ENCODE measurements around the gene AADACL2.
"Not testable (repeated sequence)": the region's sequence is repeated elsewhere in the genome, so short reads cannot be mapped to it uniquely, and the experiment has no call there.

Gene AADACL2

GRCh38 chr3:151761581-151761980 is 27.9 kb downstream of the AADACL2 start:
- H3K4me3 ChIP-seq (ENCODE audit: low read depth, low read length): no peak overlapping the region

GRCh38 chr3:151764699-151765098 is 31.0 kb downstream of the AADACL2 start:
- not testable (repeated sequence) for DNase-seq (ENCODE audit: low read depth); H3K4me3 ChIP-seq (ENCODE audit: low read depth, low read length)

More at GRCh38 chr3:151761581-151761980, 27.9 kb downstream of the AADACL2 start:
- DNase-seq (ENCODE audit: low read depth): no peak

GRCh38 chr3:151765685-151766084 is 32.0 kb downstream of the AADACL2 start:
- DNase-seq (ENCODE audit: low read depth): no peak
- no peak overlapping the region for H3K4me3 ChIP-seq (ENCODE audit: low read depth, low read length)

- no peak overlapping the region for H3K4me3 ChIP-seq (ENCODE audit: low read depth, low read length)
- DNase-seq (ENCODE audit: low read depth): no peak
These were observed 32.7 kb downstream of the AADACL2 start for GRCh38 chr3:151766454-151766853.

DNA sequence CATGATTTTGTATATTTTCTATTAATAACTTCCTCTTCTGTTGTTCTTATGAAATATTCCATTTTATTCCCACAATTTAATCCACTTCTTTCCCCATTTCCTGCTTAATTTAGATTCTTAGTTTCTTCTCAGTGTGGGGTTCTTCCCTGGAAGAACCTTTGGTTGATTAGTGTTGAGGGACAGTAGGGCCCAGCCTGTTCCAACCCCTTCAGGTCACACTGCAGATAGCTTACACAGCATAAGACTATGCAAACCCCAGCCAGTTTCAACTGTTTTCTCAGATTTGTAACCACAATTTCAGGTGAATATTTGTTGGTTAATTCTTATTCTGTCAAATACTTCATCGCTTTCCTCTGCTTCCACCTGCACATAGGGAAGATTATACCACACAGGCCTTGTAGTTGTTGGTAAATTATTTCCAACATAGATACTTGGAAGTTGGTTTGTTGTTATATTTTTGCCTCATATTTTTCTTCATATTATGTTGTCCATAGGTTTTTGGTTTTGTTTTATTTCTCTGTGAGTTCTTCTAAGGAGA is 34.7 kb downstream of the AADACL2 start:
- no peak overlapping the region for H3K4me3 ChIP-seq (ENCODE audit: low read depth, low read length)
- DNase-seq (ENCODE audit: low read depth): no peak

DNA sequence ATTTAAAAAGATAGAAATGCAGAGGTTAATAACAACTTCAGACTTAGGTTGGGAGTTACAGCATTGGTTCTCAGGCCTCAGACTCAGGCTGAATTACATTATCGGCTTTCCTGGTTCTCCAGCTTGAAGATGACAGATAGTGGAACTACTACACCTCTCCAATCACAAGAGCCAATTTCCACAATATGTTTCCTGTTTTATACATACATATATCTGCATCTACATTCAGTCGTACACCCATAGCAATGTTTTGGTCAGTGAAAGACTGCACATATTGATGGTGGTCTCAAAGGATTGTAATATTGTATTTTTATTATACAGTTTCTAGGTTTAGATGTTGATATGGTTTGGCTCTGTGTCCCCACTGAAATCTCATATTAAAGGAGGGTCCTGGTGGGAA is 35.4 kb downstream of the AADACL2 start:
- H3K4me3 ChIP-seq (ENCODE audit: low read depth, low read length): no peak overlapping the region
- no peak for DNase-seq (ENCODE audit: low read depth)

- no peak overlapping the region for H3K4me3 ChIP-seq (ENCODE audit: low read depth, low read length)
- DNase-seq (ENCODE audit: low read depth): peak; percentile 48
These were observed 37.2 kb downstream of the AADACL2 start for GRCh38 chr3:151770956-151771355.

DNA sequence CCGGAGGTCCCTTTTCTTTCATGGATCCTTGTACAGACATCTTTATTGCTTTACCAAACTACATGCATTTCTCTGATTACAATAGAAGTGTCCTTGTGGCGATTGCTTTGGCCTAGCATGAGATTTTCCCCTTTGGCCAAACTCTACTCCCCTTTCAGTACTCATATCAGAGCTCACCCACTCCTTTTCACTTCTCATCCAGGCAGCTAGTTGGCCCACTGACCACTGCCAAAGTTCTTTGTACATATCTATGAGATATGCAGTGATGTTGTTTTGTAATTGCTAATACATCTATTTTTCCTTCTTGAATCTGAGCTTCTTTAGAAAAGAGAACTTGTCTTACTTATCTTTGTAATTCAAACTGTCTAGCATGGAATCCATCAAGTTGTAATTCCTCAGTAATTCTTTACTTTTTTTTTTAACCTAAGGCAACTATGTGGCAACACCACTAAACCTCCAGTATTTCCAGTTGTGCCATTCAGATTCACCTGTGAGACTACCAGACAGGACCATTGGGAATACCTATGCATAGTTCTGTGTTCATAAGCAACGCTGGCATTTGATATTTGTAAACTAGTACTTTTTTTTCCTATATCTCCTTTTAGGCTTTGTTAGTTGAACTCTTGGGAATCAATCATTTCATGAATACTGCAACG is 39.2 kb downstream of the AADACL2 start:
- no peak for DNase-seq (ENCODE audit: low read depth)
- no peak overlapping the region for H3K4me3 ChIP-seq (ENCODE audit: low read depth, low read length)

- H3K4me3 ChIP-seq (ENCODE audit: low read depth, low read length): no peak overlapping the region
- DNase-seq (ENCODE audit: low read depth): no peak
These were observed 40.5 kb downstream of the AADACL2 start for GRCh38 chr3:151774235-151774634.

GRCh38 chr3:151774910-151775309 is 41.2 kb downstream of the AADACL2 start:
- DNase-seq (ENCODE audit: low read depth): no peak
- H3K4me3 ChIP-seq (ENCODE audit: low read depth, low read length): no peak overlapping the region

GRCh38 chr3:151775314-151776258 is 41.9 kb downstream of the AADACL2 start:
- no peak for DNase-seq (ENCODE audit: low read depth)
- no peak overlapping the region for H3K4me3 ChIP-seq (ENCODE audit: low read depth, low read length)

DNA sequence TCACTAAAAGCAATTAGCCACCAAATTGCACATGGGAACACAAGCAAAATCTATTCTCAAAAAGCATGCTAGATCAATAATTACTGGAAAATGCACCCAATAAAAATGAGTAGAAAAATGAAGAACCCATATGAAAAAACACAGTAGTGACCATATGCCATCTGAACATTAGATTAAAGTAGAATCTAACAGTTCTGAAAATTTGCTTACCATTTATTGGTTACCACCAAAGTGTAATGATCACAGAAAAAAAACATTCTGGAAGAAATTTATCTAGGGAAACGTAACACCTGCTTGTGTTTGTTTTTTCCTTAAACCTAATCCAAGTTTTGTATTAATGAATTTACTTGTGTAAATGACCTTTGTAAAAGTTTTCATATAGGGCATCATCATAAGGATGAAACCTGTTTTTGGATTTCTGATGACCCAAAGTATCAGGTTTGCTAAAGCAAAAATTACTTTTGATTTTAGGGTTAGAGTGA is 42.6 kb downstream of the AADACL2 start:
- DNase-seq (ENCODE audit: low read depth): no peak
- H3K4me3 ChIP-seq (ENCODE audit: low read depth, low read length): no peak overlapping the region

DNA sequence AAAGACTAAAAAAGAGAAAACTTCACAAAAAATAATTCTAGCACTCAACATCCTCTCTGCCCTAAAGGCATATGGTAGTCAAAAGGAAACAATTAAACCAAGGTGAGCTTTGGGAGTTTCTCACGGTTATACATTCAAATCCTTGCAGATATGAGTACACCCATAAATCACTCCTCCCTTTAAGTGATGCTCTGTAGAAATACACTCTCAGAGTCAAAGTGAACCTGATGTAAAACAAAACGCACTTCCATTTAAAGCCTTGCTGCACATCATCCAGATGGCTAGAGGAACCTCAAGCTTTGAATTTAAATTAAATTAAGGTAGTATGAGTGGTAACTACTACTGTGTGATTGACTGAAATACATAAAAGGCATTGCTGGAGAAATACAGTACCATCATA is 44.2 kb downstream of the AADACL2 start:
- no peak for DNase-seq (ENCODE audit: low read depth)
- no peak overlapping the region for H3K4me3 ChIP-seq (ENCODE audit: low read depth, low read length)

GRCh38 chr3:151787626-151788025 is 53.9 kb downstream of the AADACL2 start:
- DNase-seq (ENCODE audit: low read depth): no peak

GRCh38 chr3:151788401-151788800 is 54.7 kb downstream of the AADACL2 start:
- no peak overlapping the region for H3K4me3 ChIP-seq (ENCODE audit: low read depth, low read length)
- DNase-seq (ENCODE audit: low read depth): no peak

More at GRCh38 chr3:151787626-151788025, 53.9 kb downstream of the AADACL2 start:
- H3K4me3 ChIP-seq (ENCODE audit: low read depth, low read length): no peak overlapping the region

- DNase-seq (ENCODE audit: low read depth): no peak
- no peak overlapping the region for H3K4me3 ChIP-seq (ENCODE audit: low read depth, low read length)
These were observed 56.2 kb downstream of the AADACL2 start for GRCh38 chr3:151789853-151790463.

- H3K4me3 ChIP-seq (ENCODE audit: low read depth, low read length); DNase-seq (ENCODE audit: low read depth): not testable (repeated sequence)
These were observed 57.0 kb downstream of the AADACL2 start for GRCh38 chr3:151790763-151791162.

- no peak for DNase-seq (ENCODE audit: low read depth)
- H3K4me3 ChIP-seq (ENCODE audit: low read depth, low read length): no peak overlapping the region
These were observed 58.7 kb downstream of the AADACL2 start for GRCh38 chr3:151792411-151792810.

GRCh38 chr3:151793636-151794035 is 59.9 kb downstream of the AADACL2 start:
- no peak overlapping the region for H3K4me3 ChIP-seq (ENCODE audit: low read depth, low read length)
- no peak for DNase-seq (ENCODE audit: low read depth)

- no peak for DNase-seq (ENCODE audit: low read depth)
- H3K4me3 ChIP-seq (ENCODE audit: low read depth, low read length): no peak overlapping the region
These were observed 60.4 kb downstream of the AADACL2 start for GRCh38 chr3:151794080-151794479.

Measured in skeletal muscle cell (primary cell).